KBM-7 (cell line): ENCODE results near the gene NRROS.
"Not testable (repeated sequence)": the region's sequence is repeated elsewhere in the genome, so short reads cannot be mapped to it uniquely, and the experiment has no call there.

Experiments
- DNase-seq: peaks from one replicate; pipeline ENCODE4 v3.0.0-alpha.2; 2015
- in situ Hi-C: fragments of 300-500 bp; cut with MboI; formaldehyde crosslinking; loops from 2 replicates; pipeline ENCODE4 v1.14.3; 2020; ENCODE audit warnings: low sequenced_read_pairs, low pct_unique_long_range_greater_than_20kb, mixed read lengths

NRROS gene

DNA sequence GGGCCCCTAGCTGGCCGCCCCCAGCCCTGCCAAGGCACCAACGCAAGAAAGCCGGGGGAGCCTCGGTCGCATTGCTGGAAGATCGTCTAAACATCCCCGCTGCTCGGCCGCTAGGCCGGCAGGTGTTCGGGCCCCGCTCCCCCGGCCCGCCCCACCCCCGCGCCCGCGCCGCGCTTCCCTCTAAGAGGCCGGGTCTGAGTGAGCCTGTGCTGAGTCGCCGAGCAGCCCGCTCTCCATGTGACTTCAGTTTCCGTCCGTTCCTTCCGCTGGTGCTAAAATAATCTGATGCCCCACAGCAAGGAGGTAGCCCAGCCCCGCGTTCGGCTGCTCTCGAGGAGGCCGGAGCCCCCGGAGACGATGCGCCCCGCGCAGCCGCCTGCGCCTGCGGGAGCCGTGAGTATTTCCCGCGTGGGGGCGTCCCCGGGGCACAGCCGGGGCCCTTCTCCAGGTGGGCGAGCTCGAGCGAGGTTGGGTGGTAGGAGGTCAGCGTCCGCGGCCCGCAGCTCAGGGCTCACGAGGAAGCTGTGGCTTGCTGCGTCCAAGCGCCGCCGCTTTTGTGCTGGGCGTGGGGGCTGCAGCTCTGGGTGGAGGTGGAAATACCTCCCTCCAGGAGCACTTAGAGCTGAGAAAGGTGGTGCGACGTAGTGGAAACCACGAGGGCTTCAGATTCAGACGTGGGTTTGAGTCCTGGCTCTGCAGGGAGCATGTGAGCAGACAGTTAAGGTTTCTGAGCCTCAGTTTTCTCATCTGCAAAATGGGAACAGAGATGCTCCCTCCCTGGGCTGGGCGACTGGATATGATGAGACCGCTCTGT, at the start of gene NRROS:
Gene NRROS (plus strand): TSS at position 212 of the 814 bp plus-strand sequence. CDS start 14,846 bp downstream, outside the sequence.
- in situ Hi-C loops: no loop called here
- peak; percentile 91 for DNase-seq

DNA sequence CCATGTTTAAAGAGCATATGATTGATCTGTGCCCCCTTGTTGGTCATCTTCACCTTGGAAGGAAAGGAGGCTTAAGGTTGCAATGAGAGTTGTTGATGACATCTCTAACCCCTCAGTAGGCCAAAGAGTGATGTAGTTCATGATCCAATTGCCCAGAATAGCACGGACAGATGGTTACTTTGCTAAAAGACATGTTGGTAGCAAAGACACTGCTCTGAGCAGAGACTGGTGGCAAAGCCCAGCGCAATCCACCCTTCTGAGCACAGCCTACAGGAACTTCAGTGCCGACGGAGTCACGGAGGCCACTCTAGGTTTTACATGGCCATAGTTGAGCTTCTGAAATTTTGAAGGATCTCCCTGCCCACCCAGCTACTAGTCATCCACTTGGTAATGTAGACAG, 49.2 kb upstream of the NRROS start:
- no peak for DNase-seq
- in situ Hi-C loops: no loop called here

GRCh38 chr3:196596355-196596754, 43.1 kb upstream of the NRROS start:
- in situ Hi-C loops: no loop called here
- DNase-seq: peak; percentile 39

GRCh38 chr3:196597971-196598733, 41.3 kb upstream of the NRROS start:
- peak; percentile 88 for DNase-seq
- in situ Hi-C loops: not testable (repeated sequence)

- no peak for DNase-seq
- in situ Hi-C loops: no loop called here
These were observed 39.8 kb upstream of the NRROS start for GRCh38 chr3:196599734-196600128.

DNA sequence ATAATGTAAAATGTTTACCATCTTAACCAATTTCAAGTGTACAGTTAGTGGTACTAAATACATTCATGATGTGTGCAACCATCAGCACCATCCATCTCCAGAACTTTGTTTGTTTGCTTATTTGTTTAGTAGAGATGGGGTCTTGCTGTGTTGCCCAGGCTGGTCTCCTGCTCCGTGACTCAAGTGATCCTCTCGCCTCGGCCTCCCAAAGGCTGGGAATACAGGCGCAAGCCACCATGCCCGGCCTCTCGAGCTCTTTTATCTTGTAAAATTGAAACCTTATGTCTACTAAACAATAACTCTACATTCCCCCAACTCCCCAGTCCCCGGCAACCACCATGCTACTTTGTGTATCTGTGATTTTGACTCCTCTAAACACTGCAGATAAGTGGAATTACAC, 39.1 kb upstream of the NRROS start:
- in situ Hi-C loops: no loop called here
- no peak for DNase-seq

DNA sequence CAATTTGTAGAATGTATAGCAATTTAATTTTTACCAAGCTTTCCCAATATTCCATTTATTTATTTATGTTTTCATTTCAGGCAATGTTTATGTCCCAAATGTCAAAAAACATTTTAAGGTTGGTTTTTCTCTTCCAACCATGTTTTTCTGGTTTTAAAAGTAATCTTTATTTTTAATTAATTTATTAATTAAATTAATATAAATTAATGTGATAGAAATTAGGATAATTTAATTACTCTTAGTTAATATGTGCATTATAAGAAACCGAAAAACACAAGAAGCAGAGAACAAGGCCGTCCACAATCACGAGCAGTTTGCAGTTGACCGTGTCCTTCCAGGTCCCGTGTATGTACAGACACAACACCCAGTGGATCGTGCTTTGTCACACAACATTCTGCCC, 36.8 kb upstream of the NRROS start:
- DNase-seq: no peak
- in situ Hi-C loops: no loop called here

- no peak for DNase-seq
- in situ Hi-C loops: no loop called here
These were observed 35.8 kb upstream of the NRROS start for GRCh38 chr3:196603683-196604082.

DNA sequence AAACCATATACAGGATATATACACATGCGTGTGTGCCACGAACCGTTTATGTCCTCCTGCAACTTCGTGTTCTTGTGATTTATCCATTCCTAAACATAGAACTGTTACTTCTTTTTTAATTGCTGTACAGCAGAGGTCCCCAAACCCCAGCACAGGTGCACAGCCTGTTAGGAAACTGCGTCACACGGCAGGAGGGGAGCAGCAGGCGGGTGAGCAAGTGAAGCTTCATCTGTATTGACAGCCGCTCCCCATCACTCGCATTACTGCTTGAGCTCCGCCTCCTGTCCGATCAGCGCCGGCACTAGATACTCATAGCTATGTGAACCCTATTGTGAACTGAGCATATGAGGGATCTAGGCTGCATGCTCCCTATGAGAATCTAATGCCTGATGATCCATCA, 34.9 kb upstream of the NRROS start:
- in situ Hi-C loops: no loop called here
- DNase-seq: no peak

GRCh38 chr3:196608693-196609092, 30.8 kb upstream of the NRROS start:
- in situ Hi-C loops: no loop called here
- DNase-seq: no peak

GRCh38 chr3:196609343-196609775, 30.1 kb upstream of the NRROS start:
- DNase-seq: peak; percentile 94
- in situ Hi-C loops: no loop called here

GRCh38 chr3:196609805-196610515, 29.5 kb upstream of the NRROS start:
- in situ Hi-C loops: no loop called here
- no peak for DNase-seq

DNA sequence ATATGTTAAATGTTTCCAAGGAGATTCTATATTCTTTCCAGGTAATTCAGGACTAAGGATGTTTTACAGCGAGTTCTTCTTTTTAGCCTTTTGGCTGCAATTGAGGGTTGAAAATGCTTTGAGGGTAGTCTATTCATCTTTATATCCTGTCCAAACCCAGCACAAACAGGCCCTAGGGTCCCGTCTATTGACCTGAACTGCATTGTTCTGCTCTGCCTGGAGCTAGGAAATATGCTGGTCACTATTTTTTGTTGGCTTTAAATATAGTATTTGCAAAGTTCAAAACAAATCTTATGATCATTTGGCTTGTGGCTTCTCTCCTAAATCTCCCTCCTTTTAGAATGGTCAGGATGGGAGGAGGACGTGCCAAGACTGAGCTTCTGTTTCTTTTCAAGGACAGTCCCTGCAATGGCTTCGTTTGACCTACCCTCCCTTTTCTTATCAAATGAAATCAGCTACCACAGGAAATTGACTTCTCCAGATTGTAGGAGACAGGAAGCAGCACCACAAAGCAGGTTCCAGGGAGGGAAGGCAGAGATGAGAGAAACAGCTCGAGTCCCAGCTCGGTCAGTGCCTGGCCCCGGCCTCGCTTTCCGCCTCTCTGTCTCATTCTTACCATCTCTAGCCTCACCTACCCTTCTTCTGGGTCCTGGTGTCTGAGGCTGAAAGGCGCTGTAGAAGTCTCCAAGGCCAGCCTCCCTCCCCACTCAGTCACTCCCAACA, 27.6 kb upstream of the NRROS start:
- in situ Hi-C loops: no loop called here

GRCh38 chr3:196615234-196615633, 24.3 kb upstream of the NRROS start:
- in situ Hi-C loops, DNase-seq: not testable (repeated sequence)

More for the DNA sequence above, 27.6 kb upstream of the NRROS start:
- DNase-seq: peak; percentile 96

DNA sequence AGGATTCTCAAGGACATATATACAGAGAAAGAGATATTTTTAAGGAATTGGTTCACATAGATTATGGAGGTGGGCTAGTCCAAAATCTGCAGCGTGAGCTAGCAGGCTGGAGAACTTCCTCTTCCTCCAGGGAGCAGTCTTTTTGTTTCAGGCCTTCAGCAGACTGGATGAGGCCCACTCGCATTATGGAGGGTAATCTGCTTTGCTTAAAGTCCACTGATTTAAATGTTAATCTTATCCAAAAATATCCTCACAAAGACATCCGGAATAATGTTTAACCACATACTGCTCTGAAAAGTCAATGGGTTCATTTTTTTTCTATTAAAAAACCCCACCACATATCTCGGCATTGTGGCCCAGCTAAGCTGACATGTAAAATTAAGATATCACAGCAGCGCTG, 22.2 kb upstream of the NRROS start:
- peak; percentile 77 for DNase-seq
- in situ Hi-C loops: no loop called here

DNA sequence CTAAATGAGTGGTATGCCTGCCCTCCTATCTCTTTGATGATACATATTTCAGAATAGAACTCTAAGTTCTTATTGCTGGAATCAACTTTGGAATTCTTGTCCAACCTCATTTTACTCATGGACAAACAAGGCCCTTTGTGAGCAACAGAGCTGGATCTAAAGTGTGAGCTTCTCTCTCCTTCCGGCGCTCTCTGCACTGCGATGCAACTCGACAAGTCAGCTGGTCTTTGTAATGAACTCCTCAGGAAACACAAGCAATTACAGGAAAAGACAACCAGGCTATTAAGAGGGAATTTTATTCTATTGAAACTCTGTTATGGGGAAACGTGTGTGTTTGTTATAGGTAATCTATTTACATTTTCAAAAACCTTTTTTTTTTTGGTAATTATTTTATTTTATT, 20.3 kb upstream of the NRROS start:
- in situ Hi-C loops: no loop called here
- DNase-seq: no peak

- in situ Hi-C loops: not testable (repeated sequence)
These were observed 19.9 kb upstream of the NRROS start for GRCh38 chr3:196619627-196620026.

GRCh38 chr3:196620161-196620604, 19.3 kb upstream of the NRROS start:
- peak; percentile 82 for DNase-seq
- in situ Hi-C loops: no loop called here

More at GRCh38 chr3:196619627-196620026, 19.9 kb upstream of the NRROS start:
- DNase-seq: not testable (repeated sequence)

DNA sequence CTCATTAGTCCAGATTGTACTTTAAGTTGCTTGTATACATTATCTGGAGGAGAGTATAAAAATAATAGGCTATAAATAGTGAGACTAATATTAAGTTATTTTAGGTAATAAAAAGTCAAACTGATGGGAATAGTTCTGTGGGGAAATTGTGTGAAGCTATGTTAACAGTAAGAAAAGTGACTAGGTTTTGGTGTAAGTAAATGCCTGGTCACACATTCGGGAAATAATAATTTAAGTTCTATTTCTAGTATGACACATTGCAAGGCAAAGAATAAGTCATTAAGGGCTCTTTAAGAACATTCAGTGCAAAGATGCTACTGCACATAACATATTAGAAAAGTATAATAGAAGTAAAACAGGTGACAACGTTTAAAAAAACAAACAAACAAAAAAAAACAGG, 18.8 kb upstream of the NRROS start:
- in situ Hi-C loops: no loop called here
- no peak for DNase-seq
